B cell (primary cell): ENCODE data around the gene DOCK3. TPM values are rescaled to one million over a fixed set of nuclear protein-coding genes. Genes with fewer than 3 reads are reported as not detected.

ENCODE experiments used
- ATAC-seq: fragments of 200-7000 bp; cut with Tn5 transposase; one replicate; pipeline ENCODE4 v1.10.0; 2021; ENCODE audit warnings: low read depth, mild to moderate bottlenecking, moderate number of reproducible peaks, moderate library complexity
- CTCF ChIA-PET: fragments of 350-600 bp; sonication (Branson Sonifier 250); formaldehyde crosslinking; loops from one replicate; lab custom pipeline; 2021; ENCODE audit warnings: antibody characterized with exemption, inconsistent platforms; lab: Charles Lee
- POLR2A ChIA-PET: fragments of 350-600 bp; sonication (Branson Sonifier 250); formaldehyde crosslinking; loops from one replicate; lab custom pipeline; 2021; ENCODE audit warnings: antibody characterized with exemption; lab: Charles Lee
- DNase-seq: peaks from one replicate; pipeline ENCODE4 v3.0.0; 2013
- H2AFZ ChIP-seq: 2 replicates; pipeline ENCODE4 v1.6.1; 2012; ENCODE audit warnings: mild to moderate bottlenecking, low read depth, low read length; ENCODE audit not compliant: insufficient read depth, poor library complexity, severe bottlenecking
- H3K27ac ChIP-seq, 2 donors: 1 replicate in 1 of 2; 2 replicates in 1 of 2; pipeline ENCODE4 v1.5.1; 2012 to 2013; ENCODE audit warnings: low read length in 2 of 2, mild to moderate bottlenecking in 2 of 2, moderate library complexity in 1 of 2
- H3K27me3 ChIP-seq, 4 experiments: fragments of 200-600 bp in 1 of 4; sonication (generic) in 1 of 4; replicated peaks in 1 of 4; 1 replicate in 2 of 4; 2 replicates in 2 of 4; pipeline versions ENCODE4 v1.6.1 to v1.7.0; 2013 to 2016; ENCODE audit warnings: low read length in 3 of 4, mild to moderate bottlenecking in 2 of 4, mixed read lengths in 1 of 4, moderate library complexity in 1 of 4; ENCODE audit not compliant: insufficient read depth in 4 of 4, control insufficient read depth in 3 of 4; ENCODE audit errors: control extremely low read depth in 1 of 4
- H3K36me3 ChIP-seq, 2 experiments: replicated peaks in 1 of 2; 1 replicate in 1 of 2; 2 replicates in 1 of 2; pipeline versions ENCODE4 v1.6.1 to v1.7.1; 2013; ENCODE audit warnings: low read length in 1 of 2; ENCODE audit not compliant: insufficient read depth in 2 of 2, control insufficient read depth in 1 of 2; ENCODE audit errors: control extremely low read depth in 1 of 2, extremely low read depth in 1 of 2
- H3K4me1 ChIP-seq, 2 donors: fragments of 200-600 bp in 1 of 2; sonication (generic) in 1 of 2; 1 replicate in 1 of 2; 2 replicates in 1 of 2; pipeline versions ENCODE4 v1.5.1 to v1.6.1; 2013 to 2017; ENCODE audit warnings: low read length in 2 of 2; ENCODE audit not compliant: control insufficient read depth in 2 of 2, insufficient read depth in 2 of 2
- H3K4me2 ChIP-seq: replicated peaks from 2 replicates; pipeline ENCODE3; 2012; ENCODE audit warnings: mild to moderate bottlenecking, low read depth, low read length; ENCODE audit not compliant: poor library complexity, severe bottlenecking
- H3K4me3 ChIP-seq, 5 experiments: fragments of 200-600 bp in 1 of 5; sonication (generic) in 1 of 5; 1 replicate in 3 of 5; 2 replicates in 2 of 5; pipeline versions ENCODE4 v1.5.1 to v1.7.0; 2011 to 2016; ENCODE audit warnings: low read length in 4 of 5, mild to moderate bottlenecking in 4 of 5, low read depth in 2 of 5, control low read depth in 1 of 5, moderate library complexity in 1 of 5; ENCODE audit not compliant: insufficient read depth in 1 of 5; ENCODE audit errors: control extremely low read depth in 1 of 5, extremely low read depth in 1 of 5
- H3K79me2 ChIP-seq: fragments of 200-600 bp; sonication (generic); one replicate; pipeline ENCODE4 v1.6.0; 2016; ENCODE audit warnings: low read length; ENCODE audit not compliant: control insufficient read depth, insufficient read depth
- H3K9ac ChIP-seq: fragments of 200-600 bp; sonication (generic); 2 replicates; pipeline ENCODE4 v1.6.1; 2017; ENCODE audit warnings: mild to moderate bottlenecking, low read length, moderate library complexity
- H3K9me3 ChIP-seq, 3 donors: one replicate each; pipeline versions ENCODE4 v1.6.1 to v1.7.1; 2013; ENCODE audit warnings: low read length in 2 of 3; ENCODE audit not compliant: control insufficient read depth in 2 of 3, insufficient read depth in 1 of 3; ENCODE audit errors: control extremely low read depth in 1 of 3
- H4K20me1 ChIP-seq: 2 replicates; pipeline ENCODE4 v1.6.0; 2012; ENCODE audit warnings: mild to moderate bottlenecking, low read length; ENCODE audit not compliant: insufficient read depth, control insufficient read depth, poor library complexity, severe bottlenecking
- H3K27ac Mint-ChIP-seq: one replicate; pipeline ENCODE4 v1.8.0; 2021; ENCODE audit warnings: mixed read lengths
- H3K27me3 Mint-ChIP-seq: one replicate; pipeline ENCODE4 v1.8.0; 2021; ENCODE audit warnings: mixed read lengths
- H3K4me1 Mint-ChIP-seq: one replicate; pipeline ENCODE4 v1.8.0; 2021; ENCODE audit warnings: mixed read lengths
- H3K4me3 Mint-ChIP-seq: one replicate; pipeline ENCODE4 v1.8.0; 2021; ENCODE audit warnings: mixed read lengths
- H3K9me3 Mint-ChIP-seq: one replicate; pipeline ENCODE4 v1.8.0; 2022; ENCODE audit warnings: mixed read lengths; ENCODE audit not compliant: insufficient read depth
- EZH2 ChIP-seq: IDR thresholded peaks from 2 replicates; pipeline ENCODE4 v1.6.1; 2012; ENCODE audit warnings: borderline replicate concordance, low read depth, mild to moderate bottlenecking, moderate library complexity, low read length; ENCODE audit not compliant: insufficient read depth, poor library complexity, severe bottlenecking
- WGBS: methylation state at CpG from one replicate; pipeline ENCODE4 v1.1.5; 2013; ENCODE audit warnings: missing lambda C conversion rate; ENCODE audit not compliant: insufficient coverage; 5-methylcytosine and 5-hydroxymethylcytosine counted together
- intact Hi-C: fragments of 100-400 bp; cut with micrococcal nuclease; formaldehyde crosslinking; loops from one replicate; pipeline ENCODE4 v1.10.0; 2022
- polyA plus RNA-seq: library from polyadenylated mRNA; depleted of rRNA; stranded (reverse); fragments of >200 nt; gene quantifications from 2 replicates; pipeline ENCODE4 v1.2.3, GENCODE V29; 2012
- total RNA-seq, 2 donors: library from RNA; stranded (reverse); fragments of 120-200 nt in 1 of 2; gene quantifications; 1 replicate in 1 of 2; 2 replicates in 1 of 2; pipeline versions ENCODE4 v1.2.3 to v1.2.4, GENCODE V29; 2013 to 2022
- TF ChIP-seq, protein P1 (sequence below): fragments of 200-600 bp; IDR thresholded peaks from one replicate; pipeline ENCODE4 v1.8.0; 2022; ENCODE audit warnings: antibody characterized with exemption, mild to moderate bottlenecking

The DOCK3 gene
- total and polyA plus RNA-seq, 2 donors (not counting 1 experiment from before 2014, with no cell fraction given), result 0.06 to 0.30 TPM

GRCh38 chr3:51355891-51356578 lies 681.3 kb downstream of the DOCK3 start:
- Histone ChIP-seq H3K4me1 (no peaks in the 10 kb centered on the region), H3K36me3 (no peaks in the 10 kb centered on the region), H3K9ac (no peak overlapping the region), H3K27me3 (no peaks in the 10 kb centered on the region), H3K4me3 (no peak overlapping the region), H3K79me2 (no peaks in the 10 kb centered on the region), H2AFZ (no peak overlapping the region), H3K9me3 (no peaks in the 10 kb centered on the region), H3K27ac (no peak overlapping the region), H4K20me1 (no peaks in the 10 kb centered on the region), H3K4me2 (no peak overlapping the region)
- POLR2A ChIA-PET, result no interaction called here
- intact Hi-C loops, result no loop called here
- CTCF ChIA-PET, result no interaction called here
- H3K4me1 Mint-ChIP-seq, result no peaks in the 10 kb centered on the region
- no peak overlapping the region for H3K4me3 Mint-ChIP-seq
- no peak for TF ChIP-seq EZH2
- TF ChIP-seq, protein P1, sequence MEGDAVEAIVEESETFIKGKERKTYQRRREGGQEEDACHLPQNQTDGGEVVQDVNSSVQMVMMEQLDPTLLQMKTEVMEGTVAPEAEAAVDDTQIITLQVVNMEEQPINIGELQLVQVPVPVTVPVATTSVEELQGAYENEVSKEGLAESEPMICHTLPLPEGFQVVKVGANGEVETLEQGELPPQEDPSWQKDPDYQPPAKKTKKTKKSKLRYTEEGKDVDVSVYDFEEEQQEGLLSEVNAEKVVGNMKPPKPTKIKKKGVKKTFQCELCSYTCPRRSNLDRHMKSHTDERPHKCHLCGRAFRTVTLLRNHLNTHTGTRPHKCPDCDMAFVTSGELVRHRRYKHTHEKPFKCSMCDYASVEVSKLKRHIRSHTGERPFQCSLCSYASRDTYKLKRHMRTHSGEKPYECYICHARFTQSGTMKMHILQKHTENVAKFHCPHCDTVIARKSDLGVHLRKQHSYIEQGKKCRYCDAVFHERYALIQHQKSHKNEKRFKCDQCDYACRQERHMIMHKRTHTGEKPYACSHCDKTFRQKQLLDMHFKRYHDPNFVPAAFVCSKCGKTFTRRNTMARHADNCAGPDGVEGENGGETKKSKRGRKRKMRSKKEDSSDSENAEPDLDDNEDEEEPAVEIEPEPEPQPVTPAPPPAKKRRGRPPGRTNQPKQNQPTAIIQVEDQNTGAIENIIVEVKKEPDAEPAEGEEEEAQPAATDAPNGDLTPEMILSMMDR, result no peak
- no peaks in the 10 kb centered on the region for H3K9me3 Mint-ChIP-seq
- WGBS, result 80% methylated on average over 6 of the region's 8 CpGs
- peaks cover 15% of the 10 kb centered on the region for H3K27me3 Mint-ChIP-seq
- no peak overlapping the region for H3K27ac Mint-ChIP-seq
- no peak for DNase-seq
- no peak for ATAC-seq

- whole genome bisulfite sequencing, result 72% methylated on average over 2 of the region's 4 CpGs
- Histone ChIP-seq H3K4me3 (no peak overlapping the region), H3K4me2 (no peak overlapping the region), H3K9me3 (no peaks in the 10 kb centered on the region), H2AFZ (no peak overlapping the region), H3K4me1 (no peaks in the 10 kb centered on the region), H3K9ac (no peak overlapping the region), H3K79me2 (no peaks in the 10 kb centered on the region), H3K27me3 (peaks cover 0 to 3% (median 0%) of the 10 kb centered on the region in 4 experiments), H3K36me3 (no peaks in the 10 kb centered on the region), H3K27ac (no peak overlapping the region), H4K20me1 (no peaks in the 10 kb centered on the region)
- DNase-seq, result no peak
- ChIA-PET CTCF (no interaction called here), POLR2A (no interaction called here)
- H3K27ac Mint-ChIP-seq, result no peak overlapping the region
- intact Hi-C loops, result no loop called here
- ATAC-seq, result no peak
- H3K27me3 Mint-ChIP-seq, result peaks cover 5% of the 10 kb centered on the region
- H3K4me1 Mint-ChIP-seq, result no peaks in the 10 kb centered on the region
- H3K4me3 Mint-ChIP-seq, result no peak overlapping the region
- H3K9me3 Mint-ChIP-seq, result no peaks in the 10 kb centered on the region
- TF ChIP-seq EZH2, result no peak
- TF ChIP-seq, protein P1, result no peak
These were observed 683.1 kb downstream of the DOCK3 start for GRCh38 chr3:51357856-51358255.
